HG02588 (cell line): Measurements from ENCODE around the gene FLACC1.
"Not testable (repeated sequence)": the region's sequence is repeated elsewhere in the genome, so short reads cannot be mapped to it uniquely, and the experiment has no call there.

Experiments used
- ATAC-seq: cut with Tn5 transposase; IDR thresholded peaks from one replicate; pipeline ENCODE4 v1.9.1; 2021; ENCODE audit warnings: mild to moderate bottlenecking, moderate library complexity; ENCODE audit not compliant: unreplicated experiment

The FLACC1 gene

DNA sequence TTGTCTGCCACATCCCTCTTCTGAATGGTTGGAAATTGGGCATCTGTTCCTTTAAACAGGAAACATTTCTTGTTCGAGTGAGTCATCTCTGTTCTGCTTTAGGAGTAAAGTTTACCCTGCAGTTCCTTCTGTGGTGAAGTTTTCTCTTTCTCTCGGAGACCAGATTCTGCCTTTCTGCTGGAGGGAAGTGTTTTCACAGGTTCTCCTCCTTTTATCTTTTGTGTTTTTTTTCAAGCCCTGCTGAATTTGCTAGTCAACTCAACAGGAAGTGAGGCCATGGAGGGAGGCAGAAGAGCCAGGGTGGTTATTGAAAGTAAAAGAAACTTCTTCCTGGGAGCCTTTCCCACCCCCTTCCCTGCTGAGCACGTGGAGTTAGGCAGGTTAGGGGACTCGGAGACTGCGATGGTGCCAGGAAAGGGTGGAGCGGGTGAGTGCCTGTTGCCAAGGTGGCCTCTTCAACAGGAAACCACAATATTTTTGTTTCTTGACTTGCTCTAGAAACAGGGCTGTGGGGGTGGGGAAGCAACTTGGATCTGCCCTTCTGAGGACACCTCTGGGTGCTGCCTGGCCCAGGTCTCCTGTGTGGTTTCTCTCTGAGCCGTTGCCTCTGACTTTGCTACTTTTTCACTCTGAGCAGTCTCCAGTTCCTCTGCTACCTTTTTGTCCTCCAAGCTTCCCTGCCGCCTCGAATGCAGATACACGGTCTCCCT, 99.0 kb downstream of the FLACC1 start:
- ATAC-seq = peak; percentile 73

DNA sequence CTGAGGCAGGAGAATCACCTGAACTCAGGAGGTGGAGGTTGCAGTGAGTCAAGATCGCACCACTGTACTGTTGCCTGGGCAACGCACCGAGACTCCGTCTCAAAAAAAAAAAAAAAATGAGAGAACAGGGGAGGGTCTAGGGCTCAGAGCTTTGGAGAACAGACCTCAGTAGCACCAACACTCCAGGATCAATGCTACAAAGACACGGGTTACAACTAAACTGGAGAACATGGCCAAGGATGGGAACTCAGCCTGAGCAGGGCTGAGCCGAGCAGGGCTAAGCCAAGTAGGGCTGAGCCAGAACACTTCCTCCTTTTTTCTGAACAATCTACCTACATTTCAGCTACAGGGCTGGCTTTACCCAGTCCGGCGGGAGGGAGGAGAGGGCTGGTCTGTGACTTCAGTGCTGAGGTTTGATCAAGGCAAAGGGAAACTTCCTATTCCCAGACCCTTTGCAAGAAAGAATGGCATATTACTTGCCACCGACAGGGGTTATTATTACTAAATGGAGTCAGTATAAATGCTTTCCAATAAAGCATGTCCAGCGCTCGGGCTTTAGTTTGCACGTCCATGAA, 99.7 kb downstream of the FLACC1 start:
- peak; percentile 47 for ATAC-seq

DNA sequence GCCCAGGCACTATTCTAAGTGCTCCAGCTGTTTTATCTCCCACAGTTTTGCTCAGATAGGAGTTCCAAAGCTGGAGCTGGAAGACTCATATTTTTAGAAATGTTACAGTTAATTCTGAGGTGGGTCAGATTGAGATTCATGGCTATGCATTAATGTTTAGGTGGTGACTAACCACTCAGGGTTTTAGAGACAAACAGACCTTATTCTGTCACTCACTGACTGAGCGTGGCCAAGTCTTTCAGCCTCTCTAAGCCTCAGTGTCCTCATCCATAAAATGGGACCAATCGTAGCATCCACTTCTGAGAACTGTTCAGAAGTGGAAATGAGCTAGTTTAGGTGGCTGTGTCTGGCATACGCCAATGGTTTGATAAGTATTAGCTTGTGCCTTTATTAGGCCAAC, 101.1 kb downstream of the FLACC1 start:
- no peak for ATAC-seq

DNA sequence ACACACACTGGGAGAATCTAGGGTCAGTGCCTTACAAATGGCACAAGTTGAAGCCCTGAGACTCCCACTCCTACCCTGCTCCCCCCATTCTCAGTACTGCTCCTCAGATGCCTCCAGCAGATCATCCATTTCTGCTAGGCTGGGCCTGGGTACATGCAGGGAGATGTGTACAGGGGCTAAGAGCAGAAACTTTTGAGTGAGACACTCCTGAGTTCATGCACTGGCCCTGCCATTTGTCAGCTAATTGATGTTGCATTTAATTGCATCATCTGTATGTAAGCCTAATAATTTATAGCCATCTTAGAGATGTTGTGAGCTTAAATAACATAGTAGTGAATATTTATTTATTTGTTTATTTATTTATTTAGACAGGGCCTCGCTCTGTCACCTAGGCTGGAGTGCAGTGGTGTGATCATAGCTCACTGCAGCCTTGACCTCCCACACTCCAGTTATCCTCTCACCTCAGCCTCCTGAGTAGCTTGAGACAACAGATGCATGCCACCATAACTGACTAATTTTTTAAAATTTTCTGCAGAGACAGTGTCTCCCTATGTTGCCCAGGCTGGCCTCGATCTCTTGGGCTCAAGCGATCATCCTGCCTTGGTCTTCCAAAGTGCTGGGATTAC, 101.6 kb downstream of the FLACC1 start:
- no peak for ATAC-seq

DNA sequence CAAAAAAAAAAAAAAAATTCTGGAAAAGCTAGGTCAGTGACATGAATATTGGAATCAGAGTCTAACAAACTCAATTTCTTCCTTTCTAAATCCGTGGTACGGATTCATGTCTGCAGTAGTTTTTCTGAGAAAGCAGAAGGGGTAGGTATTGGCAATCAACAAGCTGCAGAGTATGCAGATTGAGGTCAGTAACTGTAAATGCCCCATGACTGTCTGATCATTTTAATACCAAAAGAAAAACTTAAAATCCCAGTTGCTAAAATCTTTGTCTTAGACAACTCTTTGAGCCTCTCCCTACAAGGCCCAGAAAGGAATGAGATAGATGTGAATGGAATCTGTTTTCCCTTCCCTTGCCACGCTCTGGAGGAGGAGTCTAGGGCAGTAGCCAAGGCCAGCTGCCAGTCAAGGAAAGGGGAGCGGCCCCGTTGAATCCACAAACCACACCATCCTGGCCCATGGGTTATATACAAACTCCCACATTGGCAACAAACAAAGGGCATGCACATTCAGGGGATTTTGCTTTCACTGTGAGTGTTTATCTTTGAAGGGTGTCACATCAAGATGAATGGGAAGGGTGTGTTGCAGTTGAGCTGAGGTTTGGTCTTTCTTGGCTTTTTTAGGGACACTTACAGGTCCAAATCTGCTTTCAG, 102.9 kb downstream of the FLACC1 start:
- no peak for ATAC-seq

DNA sequence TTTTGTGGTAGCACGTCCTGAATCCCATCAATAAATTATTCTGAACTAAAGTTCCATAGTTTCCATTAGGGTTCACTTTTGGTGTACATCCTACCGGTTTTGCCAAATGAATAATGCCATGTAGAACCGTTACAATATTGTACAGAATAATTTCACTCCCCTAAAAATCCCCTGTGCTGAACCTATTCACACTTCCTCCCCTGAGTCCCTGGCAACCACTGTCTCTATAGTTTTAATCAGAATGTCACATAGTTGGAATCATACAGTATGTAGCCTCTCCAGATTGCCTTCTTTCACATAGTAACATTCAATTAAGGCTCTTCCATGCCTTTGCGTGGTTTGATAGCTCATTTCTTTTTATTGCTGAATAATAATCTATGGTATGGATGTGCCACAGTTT, 106.4 kb downstream of the FLACC1 start:
- no peak for ATAC-seq

DNA sequence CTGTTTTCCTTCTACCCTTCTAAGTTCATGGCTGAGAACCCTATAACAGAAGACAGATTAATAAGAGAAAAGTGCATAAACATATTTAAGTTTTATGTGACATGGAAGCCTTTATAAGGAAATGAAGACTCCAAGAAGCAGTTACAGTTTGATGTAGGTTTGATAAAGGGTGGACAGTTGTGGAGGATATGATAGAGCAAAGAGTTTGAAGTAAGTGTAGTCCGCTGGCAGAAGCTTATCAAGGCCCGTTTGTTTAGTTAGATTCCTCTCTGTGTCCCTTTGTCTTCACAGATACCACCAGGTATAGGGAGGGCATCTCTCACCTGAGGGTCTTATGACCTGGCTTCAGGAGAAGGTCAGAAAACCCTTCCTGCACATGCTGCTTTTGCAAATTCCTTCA, 107.3 kb downstream of the FLACC1 start:
- no peak for ATAC-seq

DNA sequence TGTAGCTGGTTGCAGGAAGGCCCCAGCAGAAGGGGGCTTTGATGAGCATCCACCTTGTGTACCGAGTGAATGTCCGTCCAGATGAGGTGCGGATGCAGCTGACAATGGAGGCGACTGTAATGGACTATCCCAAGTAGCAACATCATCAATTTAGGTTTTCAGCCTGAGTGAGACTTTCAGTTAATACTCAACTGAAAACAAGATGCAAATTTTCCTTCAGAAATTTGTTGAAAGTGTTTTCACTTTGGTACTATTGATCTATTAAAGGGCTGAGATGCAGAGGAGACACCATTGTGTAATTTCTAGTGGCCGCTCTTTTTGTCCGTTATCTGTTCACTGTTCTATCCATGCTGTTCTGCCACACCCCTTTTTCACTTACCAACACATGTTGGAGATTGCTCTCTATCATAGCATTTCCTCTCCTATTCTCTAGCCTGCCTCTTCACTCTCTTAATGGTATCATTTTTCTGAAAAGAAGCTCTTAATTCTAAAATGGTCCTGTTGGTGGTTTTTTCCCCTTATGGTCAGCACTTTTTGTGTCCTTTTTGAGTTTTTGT, 108.8 kb downstream of the FLACC1 start:
- no peak for ATAC-seq

DNA sequence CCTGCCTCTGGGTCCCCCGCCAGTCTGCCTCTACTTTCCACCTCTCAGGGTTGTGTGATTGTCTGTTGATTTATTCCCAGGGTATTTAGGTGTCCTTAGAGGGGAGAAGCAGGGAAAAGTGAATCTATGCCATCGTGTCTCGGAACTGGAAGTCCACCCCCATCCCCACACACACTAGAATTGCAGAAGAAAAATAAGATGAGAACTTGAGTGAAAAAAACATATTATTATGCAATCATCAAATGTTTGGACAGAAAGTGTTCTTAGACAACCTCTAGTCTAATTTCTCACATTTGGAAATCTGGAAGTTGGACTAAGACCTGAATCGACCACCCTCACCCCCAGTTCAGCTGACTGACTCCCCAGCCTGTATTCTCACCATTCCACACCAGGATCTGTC, 110.9 kb downstream of the FLACC1 start:
- no peak for ATAC-seq

DNA sequence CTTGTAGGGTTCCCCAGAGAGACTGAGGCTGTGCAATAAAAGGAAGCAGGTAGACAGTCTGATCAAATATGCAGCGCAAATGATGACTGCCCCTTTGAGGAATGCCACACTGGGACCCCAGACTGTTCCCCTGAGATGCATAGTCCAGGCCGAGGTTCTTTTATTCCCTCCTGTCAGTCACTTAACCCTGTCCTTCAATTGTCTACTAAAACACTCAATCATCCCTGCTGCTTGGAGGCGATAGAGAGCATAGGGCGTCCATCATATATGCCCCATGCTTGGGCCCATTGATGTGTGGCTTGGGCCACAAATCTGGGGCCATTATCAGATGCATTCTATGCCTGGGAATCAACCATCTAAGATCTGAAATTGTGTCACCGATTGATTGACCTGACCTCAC, 112.3 kb downstream of the FLACC1 start:
- ATAC-seq = no peak

DNA sequence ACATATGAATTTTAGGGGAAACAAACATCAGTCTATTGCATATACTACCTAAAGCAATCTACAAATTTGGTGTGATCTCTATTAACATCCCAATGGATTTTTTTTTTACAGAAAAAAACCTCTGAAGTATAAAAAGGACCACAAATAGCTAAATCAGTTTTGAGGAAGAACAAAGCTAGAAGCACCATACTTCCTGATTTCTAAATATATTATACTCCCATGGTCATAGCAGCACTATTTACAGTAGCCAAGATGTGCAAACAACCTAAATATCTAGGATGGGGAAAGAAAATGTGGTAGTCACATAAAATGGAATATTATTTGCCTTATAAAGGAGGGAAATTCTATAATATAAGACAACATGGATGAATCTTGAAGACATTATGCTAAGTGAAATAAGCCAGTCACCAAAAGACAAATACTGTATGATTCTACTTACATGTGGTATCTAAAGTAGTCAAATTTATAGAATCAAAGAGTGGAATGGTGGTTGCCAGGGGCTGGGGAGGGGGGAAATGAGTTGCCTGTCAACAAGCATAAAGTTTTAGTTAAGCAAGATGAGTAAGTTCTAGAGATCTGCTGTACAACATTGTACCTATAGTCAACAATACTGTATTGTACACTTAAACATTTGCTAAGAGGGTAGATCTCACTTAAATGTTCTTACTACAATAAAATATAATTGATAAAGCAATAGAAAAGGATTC, 114.4 kb downstream of the FLACC1 start:
- no peak for ATAC-seq

DNA sequence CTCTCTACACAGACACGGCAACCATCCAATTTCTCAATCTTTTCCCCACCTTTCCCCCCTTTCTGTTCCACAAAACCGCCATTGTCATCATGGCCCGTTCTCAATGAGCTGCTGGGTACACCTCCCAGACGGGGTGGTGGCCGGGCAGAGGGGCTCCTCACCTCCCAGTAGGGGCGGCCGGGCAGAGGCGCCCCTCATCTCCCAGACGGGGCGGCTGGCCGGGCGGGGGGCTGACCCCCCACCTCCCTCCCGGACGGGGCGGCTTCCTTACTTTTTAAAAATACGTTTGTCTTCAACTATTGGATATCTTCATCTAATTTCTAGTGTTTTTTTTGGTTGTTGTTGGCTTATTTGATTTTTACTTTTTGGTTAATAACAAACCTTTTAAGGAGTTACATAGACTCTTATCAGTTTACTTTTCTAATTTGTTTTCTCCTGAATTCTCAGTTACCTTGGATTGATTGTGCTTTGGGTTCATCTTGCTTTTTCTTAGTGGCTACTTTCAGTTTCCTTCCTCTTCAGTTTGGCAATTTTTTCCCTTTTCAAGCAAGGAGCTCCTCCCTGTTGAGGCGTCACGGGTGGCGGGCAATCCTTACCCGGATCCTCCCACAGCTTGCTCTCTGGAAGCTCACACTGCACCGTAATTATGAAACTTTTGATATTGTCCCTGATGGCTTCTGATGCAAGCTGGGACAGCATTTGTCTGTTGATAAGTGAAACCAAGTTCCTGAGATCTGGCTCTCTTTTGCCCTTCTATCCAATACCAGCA, 117.8 kb downstream of the FLACC1 start:
- ATAC-seq = not testable (repeated sequence)
